Measurements from ENCODE around the gene TBL1X.
"Not testable (repeated sequence)": the region's sequence is repeated elsewhere in the genome, so short reads cannot be mapped to it uniquely, and the experiment has no call there.

TBL1X gene

GRCh38 chrX:9724711-9725110 is 259.9 kb downstream of the TBL1X start:
- DNase-seq: no peak

- no peak for DNase-seq
These were observed 263.4 kb downstream of the TBL1X start for GRCh38 chrX:9728261-9728660.

- DNase-seq: no peak
These were observed 264.5 kb downstream of the TBL1X start for GRCh38 chrX:9729171-9729885.

DNA sequence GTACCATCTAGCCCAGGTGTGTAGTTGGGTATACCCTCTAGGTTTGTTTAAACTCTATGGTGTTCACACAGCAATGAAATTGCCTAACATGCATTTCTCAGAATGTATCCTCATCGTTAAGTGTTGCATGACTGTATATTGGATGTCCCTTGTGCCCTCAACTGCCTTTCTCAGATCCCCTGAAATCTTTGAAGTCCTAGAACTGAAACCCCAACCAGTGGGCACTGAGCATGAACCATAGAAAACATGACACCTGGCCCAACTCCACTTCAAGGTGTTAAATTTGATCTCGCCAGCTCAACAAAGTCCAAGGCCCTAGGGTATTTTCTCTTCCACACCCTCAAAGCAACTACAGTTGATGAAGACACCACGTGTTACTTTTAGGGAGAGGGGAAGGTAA is 265.2 kb downstream of the TBL1X start:
- no peak for DNase-seq

GRCh38 chrX:9730752-9731151 is 265.9 kb downstream of the TBL1X start:
- DNase-seq: no peak

GRCh38 chrX:9737363-9737762 is 272.5 kb downstream of the TBL1X start:
- DNase-seq: no peak

DNA sequence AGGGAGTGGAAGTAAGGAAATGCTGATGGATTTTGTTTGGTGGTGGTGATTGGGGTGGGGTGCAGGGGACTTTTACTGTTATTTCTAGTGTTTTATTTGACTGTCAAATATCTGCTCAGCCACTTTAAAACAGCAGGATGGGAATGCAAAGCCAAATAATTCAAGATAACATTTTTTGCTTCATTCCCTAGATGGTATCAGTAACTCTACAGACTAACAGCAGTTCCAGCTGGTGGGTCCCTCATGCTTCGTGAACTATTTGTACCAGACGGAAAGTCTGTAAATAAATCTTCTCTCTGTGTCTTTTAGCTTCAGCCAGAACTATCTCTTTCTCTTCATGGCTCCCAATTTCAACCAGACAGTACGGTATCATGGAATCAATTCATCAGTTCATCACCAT is 273.3 kb downstream of the TBL1X start:
- no peak for DNase-seq

GRCh38 chrX:9739130-9739529 is 274.3 kb downstream of the TBL1X start:
- DNase-seq: no peak

DNA sequence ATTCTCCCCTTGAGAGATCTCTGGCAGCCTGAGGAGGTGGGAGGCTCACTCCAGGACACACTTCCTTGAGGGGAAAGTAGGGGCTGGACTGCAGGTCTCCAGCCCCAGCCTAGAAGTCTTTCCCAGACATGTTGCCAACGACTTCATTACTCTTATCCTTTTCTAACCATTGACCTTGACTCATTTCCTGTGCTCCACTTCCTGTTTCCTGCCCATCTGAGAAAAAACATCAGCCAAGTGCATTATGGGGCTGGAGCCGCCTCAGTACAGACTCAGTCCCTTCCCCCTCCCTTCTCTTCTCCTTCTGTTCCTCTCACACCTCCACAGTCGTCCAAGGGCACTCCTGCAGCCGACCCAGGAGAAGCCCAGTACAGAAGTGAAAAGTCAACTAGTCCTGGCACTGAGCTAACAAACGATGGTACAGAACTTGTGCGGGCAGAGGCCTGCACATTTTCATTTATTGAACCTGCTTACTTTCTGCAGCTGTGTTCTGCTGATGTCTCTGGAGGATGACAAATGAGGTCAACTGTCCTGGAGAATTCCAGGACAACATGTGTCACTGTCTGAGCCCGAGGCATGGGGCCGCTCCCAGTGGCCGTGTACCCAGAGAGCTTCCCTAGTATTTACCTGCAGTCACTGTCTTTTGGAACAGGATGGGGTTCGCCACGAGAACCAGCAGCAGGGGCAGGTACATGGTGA is 280.7 kb downstream of the TBL1X start:
- no peak for DNase-seq

GRCh38 chrX:9746148-9746888 is 281.5 kb downstream of the TBL1X start:
- DNase-seq: no peak

- no peak for DNase-seq
These were observed 282.8 kb downstream of the TBL1X start for GRCh38 chrX:9747644-9748043.

- DNase-seq: no peak
These were observed 284.4 kb downstream of the TBL1X start for GRCh38 chrX:9749146-9749692.

DNA sequence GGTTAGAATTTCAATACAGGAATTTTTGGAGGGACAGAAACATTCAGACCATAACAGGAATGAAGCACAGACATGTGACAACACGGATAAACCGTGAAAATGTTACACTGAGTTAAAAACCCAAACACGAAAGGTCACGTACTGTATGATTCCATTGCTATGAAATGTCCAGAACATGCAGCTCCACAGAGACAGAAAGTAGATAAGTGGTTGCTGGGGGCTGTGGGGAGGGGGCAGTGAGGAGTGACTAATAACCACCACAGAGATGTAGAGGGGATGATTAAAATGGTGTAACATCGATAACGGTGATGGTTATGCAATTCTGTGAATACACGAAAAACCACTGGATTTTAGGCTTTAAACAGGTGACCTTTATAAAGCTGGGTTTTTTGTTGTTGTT is 292.5 kb downstream of the TBL1X start:
- DNase-seq: no peak

GRCh38 chrX:9758021-9758638 is 293.3 kb downstream of the TBL1X start:
- no peak for DNase-seq

GRCh38 chrX:9759337-9759736 is 294.5 kb downstream of the TBL1X start:
- no peak for DNase-seq

DNA sequence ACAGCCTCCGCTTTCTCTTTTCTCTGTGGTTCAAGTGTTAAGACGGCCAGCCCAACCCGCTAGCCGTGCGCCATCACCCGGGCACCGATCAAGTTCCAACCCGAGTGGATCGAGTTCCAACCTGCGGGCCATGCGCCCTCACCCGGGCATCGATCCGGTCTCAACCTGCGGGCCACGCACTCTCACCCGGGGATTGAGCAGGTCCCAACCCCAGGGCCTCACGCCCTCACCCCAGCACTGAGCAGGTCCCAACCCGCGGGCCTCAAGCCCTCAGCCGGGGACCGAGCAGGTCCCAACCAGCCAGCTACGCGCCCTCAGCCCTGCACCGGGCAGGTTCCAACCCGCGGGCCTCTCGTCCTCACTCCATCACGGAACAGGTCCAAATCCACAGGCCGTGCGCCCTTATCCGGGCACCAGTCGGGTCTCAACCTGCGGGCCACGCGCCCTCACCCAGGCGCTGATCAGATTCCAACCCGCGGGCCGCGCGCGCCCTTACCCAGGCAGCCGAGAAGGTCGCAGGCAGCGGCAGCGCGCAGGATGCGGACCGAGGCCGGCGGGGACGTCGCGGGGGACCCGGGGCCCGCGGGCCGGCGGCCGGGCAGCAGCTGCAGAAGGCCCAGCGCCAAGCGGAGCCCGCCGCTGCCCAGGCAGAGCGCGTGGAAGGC is 300.3 kb downstream of the TBL1X start:
- DNase-seq: no peak

DNA sequence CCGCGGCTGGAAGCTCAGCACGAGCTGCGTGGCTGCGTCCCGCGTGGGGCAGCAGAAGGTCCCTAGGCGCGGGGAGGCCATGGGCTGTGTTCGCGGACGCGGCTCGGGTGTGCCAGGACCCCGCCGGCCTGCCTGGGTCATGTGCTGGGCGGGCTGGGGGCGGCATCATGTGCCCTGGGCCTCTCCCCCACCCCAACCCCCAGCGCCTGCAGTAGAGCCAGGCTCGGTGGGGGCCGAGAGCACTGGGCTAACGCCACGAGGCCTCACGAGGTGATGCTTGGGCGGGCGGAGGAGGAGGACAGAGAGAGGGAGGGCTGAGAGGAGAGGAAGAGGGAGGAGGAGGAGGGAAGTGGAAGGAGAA is 300.9 kb downstream of the TBL1X start, which contains the start of gene GPR143:
GPR143 (minus strand) TSS at position 111 of the 361 bp plus-strand sequence; CDS start at position 81, 30 bp downstream.
- DNase-seq: no peak

GRCh38 chrX:9767375-9767774 is 302.5 kb downstream of the TBL1X start:
- DNase-seq: no peak

DNA sequence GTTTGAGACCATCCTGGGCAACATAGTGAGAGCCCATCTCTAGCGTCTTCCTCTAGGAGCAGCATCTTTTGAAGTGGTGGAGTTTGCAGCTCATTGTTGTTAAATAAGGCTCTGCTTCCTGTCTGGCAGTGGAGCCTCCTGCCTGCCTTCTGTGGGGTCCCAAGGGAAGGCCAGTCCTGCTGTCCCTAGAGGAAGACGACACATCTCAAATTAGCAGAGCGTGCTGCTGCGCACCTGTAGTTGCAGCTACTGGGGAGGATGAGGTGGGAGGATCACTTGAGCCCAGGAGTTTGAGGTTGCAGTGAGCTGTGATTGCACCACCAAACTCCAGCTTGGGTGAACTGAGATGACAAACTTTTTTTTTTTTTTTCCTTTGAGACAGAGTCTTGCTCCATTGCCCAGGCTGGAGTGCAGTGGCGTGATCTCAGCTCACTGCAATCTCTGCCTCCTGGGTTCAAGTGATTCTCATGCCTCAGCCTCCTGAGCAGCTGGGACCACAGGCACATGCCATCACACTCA is 303.5 kb downstream of the TBL1X start:
- DNase-seq: not testable (repeated sequence)

GRCh38 chrX:9770319-9770718 is 305.5 kb downstream of the TBL1X start:
- DNase-seq: no peak

DNA sequence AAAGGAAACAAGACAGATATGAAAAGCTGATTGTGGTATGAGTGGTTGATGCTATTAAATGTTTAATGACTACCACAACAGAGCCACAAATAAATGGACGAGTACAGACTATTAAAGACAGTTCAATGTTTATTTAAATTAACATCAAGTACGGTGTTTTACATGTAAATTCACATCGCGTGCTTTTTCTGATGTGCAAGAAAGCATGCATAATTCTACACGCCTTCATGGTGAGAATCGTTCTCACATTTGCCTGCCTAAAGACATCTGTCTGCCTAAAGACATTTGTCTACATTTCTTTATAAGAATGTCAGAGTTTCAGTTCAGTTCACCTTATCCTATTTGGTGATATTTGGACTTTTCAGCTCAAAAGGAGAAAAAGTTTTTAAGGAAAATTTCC is 308.1 kb downstream of the TBL1X start:
- no peak for DNase-seq

GRCh38 chrX:9775930-9776329 is 311.1 kb downstream of the TBL1X start:
- no peak for DNase-seq

Measured in CD4-positive, alpha-beta T cell treated with Interleukin-21 for 1 hour (primary cell).